GM12874 (cell line): ENCODE results near the gene PCSK6.

ENCODE experiments used
- CTCF ChIP-seq: IDR thresholded peaks from 2 replicates; pipeline ENCODE4 v1.5.1; 2011; ENCODE audit warnings: low read depth, mild to moderate bottlenecking, control low read depth, low read length, moderate library complexity; ENCODE audit not compliant: insufficient read depth

PCSK6 gene

GRCh38 chr15:101528108-101528916, 38.8 kb upstream of the PCSK6 start:
- no peak for TF ChIP-seq CTCF

GRCh38 chr15:101526890-101527289, 37.4 kb upstream of the PCSK6 start:
- TF ChIP-seq CTCF, result no peak

- TF ChIP-seq CTCF, result no peak
Observed at GRCh38 chr15:101526442-101526841, 36.9 kb upstream of the PCSK6 start.

- no peak for TF ChIP-seq CTCF
Observed at GRCh38 chr15:101526021-101526420, 36.5 kb upstream of the PCSK6 start.

- no peak for TF ChIP-seq CTCF
Observed at GRCh38 chr15:101525087-101525669, 35.7 kb upstream of the PCSK6 start.

GRCh38 chr15:101523560-101523940, 34.0 kb upstream of the PCSK6 start:
- TF ChIP-seq CTCF, result no peak

- no peak for TF ChIP-seq CTCF
Observed at GRCh38 chr15:101522621-101523559, 33.4 kb upstream of the PCSK6 start.
